Skeletal muscle satellite cell (primary cell): ENCODE measurements around the gene SMARCAL1.

Experiments used
- H3K27me3 ChIP-seq: 2 replicates; pipeline ENCODE4 v1.7.0; 2013; ENCODE audit warnings: low read length; ENCODE audit not compliant: control insufficient read depth, insufficient read depth
- H3K36me3 ChIP-seq: 2 replicates; pipeline ENCODE4 v1.7.0; 2013; ENCODE audit warnings: mild to moderate bottlenecking, control low read depth, low read length; ENCODE audit not compliant: insufficient read depth
- H3K4me1 ChIP-seq: 2 replicates; pipeline ENCODE4 v1.7.0; 2013; ENCODE audit warnings: low read length; ENCODE audit not compliant: control insufficient read depth, insufficient read depth
- H3K4me2 ChIP-seq: 2 replicates; pipeline ENCODE4 v1.7.0; 2013; ENCODE audit warnings: mild to moderate bottlenecking, low read length
- H3K4me3 ChIP-seq: 2 replicates; pipeline ENCODE4 v1.7.0; 2013; ENCODE audit warnings: low read length
- H3K9ac ChIP-seq: 2 replicates; pipeline ENCODE4 v1.7.0; 2013; ENCODE audit warnings: mild to moderate bottlenecking, low read depth, low read length, moderate library complexity
- H3K9me3 ChIP-seq: replicated peaks from 2 replicates; pipeline ENCODE4 v1.7.0; 2013; ENCODE audit warnings: mild to moderate bottlenecking, control low read depth, low read length

Gene SMARCAL1

GRCh38 chr2:216436383-216436782, 24.1 kb downstream of the SMARCAL1 start:
- Histone ChIP-seq H3K4me3 (no peak overlapping the region), H3K36me3 (peaks cover 57% of the 10 kb centered on the region), H3K4me2 (no peak overlapping the region), H3K27me3 (no peaks in the 10 kb centered on the region), H3K4me1 (no peaks in the 10 kb centered on the region), H3K9ac (no peak overlapping the region), H3K9me3 (no peaks in the 10 kb centered on the region)

DNA sequence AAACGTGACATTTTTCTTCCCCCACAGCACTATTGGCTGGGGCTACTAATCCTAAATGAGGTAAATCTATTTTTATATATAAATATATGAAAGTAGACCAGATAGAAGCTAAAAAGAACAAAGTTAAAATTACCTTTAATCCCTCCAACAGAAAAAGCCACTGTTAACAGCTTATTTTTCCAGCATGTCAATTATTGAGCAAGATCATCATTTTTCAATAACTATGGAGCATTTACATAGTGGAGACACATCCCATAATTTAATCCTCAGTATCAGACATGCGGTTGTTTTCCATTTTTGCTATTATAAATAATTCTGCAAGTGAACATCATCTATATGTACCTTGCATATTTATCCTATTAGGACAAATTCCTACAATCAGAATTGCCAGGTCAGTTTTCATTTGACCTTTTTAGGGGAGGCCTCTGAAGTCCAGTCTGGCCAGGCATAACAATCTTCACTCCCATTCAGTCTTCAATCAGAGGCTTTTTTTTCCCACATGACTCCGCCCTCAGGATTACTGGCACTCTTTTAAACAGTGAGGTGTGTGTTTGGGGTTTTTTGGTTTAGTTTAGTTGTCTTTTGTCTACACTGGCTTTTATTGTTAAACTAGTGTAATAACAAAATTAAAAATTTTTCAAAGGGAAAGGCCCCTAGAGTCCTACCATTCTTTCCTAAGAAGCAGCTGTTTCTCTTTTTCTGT, 29.2 kb downstream of the SMARCAL1 start:
- Histone ChIP-seq H3K36me3 (peaks cover 27% of the 10 kb centered on the region), H3K27me3 (no peaks in the 10 kb centered on the region), H3K4me3 (no peak overlapping the region), H3K9me3 (no peaks in the 10 kb centered on the region), H3K4me1 (peaks cover 10% of the 10 kb centered on the region), H3K4me2 (no peak overlapping the region), H3K9ac (no peak overlapping the region)

DNA sequence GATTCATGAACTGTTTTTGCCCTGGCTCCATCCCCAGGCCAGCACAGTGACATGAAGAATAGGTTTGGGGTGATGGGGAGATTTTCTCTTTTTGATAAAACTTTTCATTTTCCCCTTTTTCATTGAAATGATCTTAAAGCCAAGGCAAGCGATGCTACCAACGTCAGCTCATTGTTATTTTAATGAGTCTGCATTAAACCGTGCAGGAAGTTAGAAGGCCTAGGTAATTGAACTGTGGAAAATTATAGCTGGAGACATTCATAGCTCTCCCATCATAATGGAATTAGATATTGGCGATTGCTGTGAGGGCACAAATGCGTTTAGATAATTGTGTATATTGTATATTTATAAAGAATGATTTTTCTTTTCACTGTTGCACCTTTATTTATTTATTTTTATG, 33.2 kb downstream of the SMARCAL1 start:
- Histone ChIP-seq H3K4me2 (no peak overlapping the region), H3K36me3 (peaks cover 33% of the 10 kb centered on the region), H3K27me3 (no peaks in the 10 kb centered on the region)

GRCh38 chr2:216446343-216446742, 34.1 kb downstream of the SMARCAL1 start:
- H3K4me2 ChIP-seq, result no peak overlapping the region
- H3K4me1 ChIP-seq, result peaks cover 10% of the 10 kb centered on the region
- peaks cover 41% of the 10 kb centered on the region for H3K36me3 ChIP-seq
- H3K4me3 ChIP-seq, result no peak overlapping the region
- no peaks in the 10 kb centered on the region for H3K9me3 ChIP-seq
- H3K9ac ChIP-seq, result no peak overlapping the region
- no peaks in the 10 kb centered on the region for H3K27me3 ChIP-seq

More for the DNA sequence above, 33.2 kb downstream of the SMARCAL1 start:
- H3K4me3 ChIP-seq, result no peak overlapping the region
- no peaks in the 10 kb centered on the region for H3K9me3 ChIP-seq
- no peak overlapping the region for H3K9ac ChIP-seq
- peaks cover 10% of the 10 kb centered on the region for H3K4me1 ChIP-seq

GRCh38 chr2:216447293-216447692, 35.0 kb downstream of the SMARCAL1 start:
- no peaks in the 10 kb centered on the region for H3K27me3 ChIP-seq
- no peaks in the 10 kb centered on the region for H3K9me3 ChIP-seq
- H3K4me2 ChIP-seq, result no peak overlapping the region
- H3K4me1 ChIP-seq, result peaks cover 10% of the 10 kb centered on the region
- H3K4me3 ChIP-seq, result no peak overlapping the region
- H3K9ac ChIP-seq, result no peak overlapping the region
- peaks cover 44% of the 10 kb centered on the region for H3K36me3 ChIP-seq

DNA sequence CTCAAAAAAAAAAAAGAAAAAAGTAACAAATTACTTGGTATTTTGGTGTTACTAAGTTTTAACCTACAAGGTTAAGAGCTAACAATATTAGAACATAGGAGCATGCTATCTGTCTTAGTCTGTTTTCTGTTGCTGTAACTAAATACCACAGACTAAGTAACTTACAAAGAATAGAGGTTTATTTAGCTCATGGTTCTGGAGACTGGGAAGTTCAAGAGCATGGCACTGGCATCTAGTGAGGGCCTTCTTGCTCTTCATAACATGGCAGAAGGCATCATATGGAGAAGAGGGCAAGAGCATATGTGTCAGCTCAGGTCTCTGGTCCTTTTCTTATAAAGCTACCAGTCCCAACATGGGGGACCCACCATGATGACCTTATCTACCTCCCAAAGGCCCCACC, 36.5 kb downstream of the SMARCAL1 start:
- H3K27me3 ChIP-seq, result no peaks in the 10 kb centered on the region
- no peaks in the 10 kb centered on the region for H3K9me3 ChIP-seq
- H3K4me3 ChIP-seq, result no peak overlapping the region
- H3K36me3 ChIP-seq, result peaks cover 58% of the 10 kb centered on the region
- no peak overlapping the region for H3K4me2 ChIP-seq
- H3K9ac ChIP-seq, result no peak overlapping the region
- peaks cover 10% of the 10 kb centered on the region for H3K4me1 ChIP-seq

DNA sequence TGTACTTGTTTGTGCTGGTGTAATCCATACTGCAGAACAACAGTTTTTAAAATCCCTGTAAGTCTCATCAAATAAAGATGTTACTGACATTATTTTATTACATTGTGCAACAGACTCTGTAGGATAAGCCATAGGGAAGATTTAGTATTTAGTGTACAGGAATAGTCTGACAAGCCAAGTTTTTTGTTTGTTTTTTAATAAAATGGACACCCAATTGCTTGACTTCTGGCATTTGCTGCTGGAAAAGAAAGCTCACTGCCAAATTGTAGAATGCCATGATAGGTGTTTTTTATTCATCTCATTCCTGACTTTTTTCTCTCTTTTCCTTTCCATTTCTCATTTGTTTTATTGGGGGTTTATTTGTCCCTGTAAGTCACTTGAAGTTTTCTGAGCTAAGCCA, 38.1 kb downstream of the SMARCAL1 start:
- Histone ChIP-seq H3K9ac (no peak overlapping the region), H3K4me3 (no peak overlapping the region), H3K4me2 (no peak overlapping the region), H3K4me1 (peaks cover 5% of the 10 kb centered on the region), H3K9me3 (no peaks in the 10 kb centered on the region), H3K36me3 (peaks cover 64% of the 10 kb centered on the region), H3K27me3 (no peaks in the 10 kb centered on the region)

- H3K9ac ChIP-seq, result no peak overlapping the region
- peaks cover 64% of the 10 kb centered on the region for H3K36me3 ChIP-seq
- H3K9me3 ChIP-seq, result no peaks in the 10 kb centered on the region
- H3K4me1 ChIP-seq, result peaks cover under 1% of the 10 kb centered on the region
- no peak overlapping the region for H3K4me3 ChIP-seq
- H3K27me3 ChIP-seq, result no peaks in the 10 kb centered on the region
- no peak overlapping the region for H3K4me2 ChIP-seq
Measured at GRCh38 chr2:216450784-216451183, 38.5 kb downstream of the SMARCAL1 start.

DNA sequence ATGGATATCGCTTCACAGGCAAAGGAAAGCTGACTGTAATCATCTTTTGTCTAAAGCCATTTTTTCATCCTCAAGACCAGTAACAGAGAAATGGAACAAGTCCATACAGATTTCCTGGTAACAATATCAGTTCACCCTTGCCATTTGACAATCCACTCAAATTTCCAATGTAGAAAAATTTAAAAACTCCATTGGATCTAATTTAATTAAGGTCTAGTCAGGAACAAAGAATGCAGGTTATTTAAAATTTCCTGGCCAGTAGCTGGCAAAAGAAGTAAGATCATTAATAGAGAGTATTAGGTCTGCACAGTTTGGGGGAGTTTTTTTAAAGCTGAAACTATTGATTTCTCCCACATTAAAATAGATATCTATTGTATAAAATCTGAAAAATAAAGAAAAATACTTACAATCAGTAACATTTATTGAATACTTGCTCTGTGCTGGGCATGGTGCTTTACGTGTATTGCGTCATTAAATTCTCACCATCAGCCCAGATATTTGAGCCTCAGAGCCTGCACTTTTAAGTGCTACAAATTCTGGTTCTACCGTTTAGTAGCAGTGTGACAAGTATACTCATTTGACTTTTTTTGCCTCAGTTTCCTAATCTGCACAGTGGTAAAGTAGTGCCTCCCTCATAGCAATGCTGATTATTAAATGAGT, 41.8 kb downstream of the SMARCAL1 start:
- H3K27me3 ChIP-seq, result no peaks in the 10 kb centered on the region
- H3K9ac ChIP-seq, result no peak overlapping the region
- H3K9me3 ChIP-seq, result no peaks in the 10 kb centered on the region
- peaks cover 39% of the 10 kb centered on the region for H3K36me3 ChIP-seq
- no peak overlapping the region for H3K4me2 ChIP-seq
- no peak overlapping the region for H3K4me3 ChIP-seq
- H3K4me1 ChIP-seq, result no peaks in the 10 kb centered on the region

- H3K27me3 ChIP-seq, result no peaks in the 10 kb centered on the region
Measured at GRCh38 chr2:216463148-216463547, 50.9 kb downstream of the SMARCAL1 start.

GRCh38 chr2:216464104-216464720, 51.9 kb downstream of the SMARCAL1 start:
- H3K4me2 ChIP-seq, result no peak overlapping the region
- no peaks in the 10 kb centered on the region for H3K27me3 ChIP-seq
- H3K4me1 ChIP-seq, result no peaks in the 10 kb centered on the region
- H3K9ac ChIP-seq, result no peak overlapping the region
- no peak overlapping the region for H3K4me3 ChIP-seq
- H3K9me3 ChIP-seq, result peaks cover 2% of the 10 kb centered on the region
- peaks cover 13% of the 10 kb centered on the region for H3K36me3 ChIP-seq

More at GRCh38 chr2:216463148-216463547, 50.9 kb downstream of the SMARCAL1 start:
- Histone ChIP-seq H3K4me1 (no peaks in the 10 kb centered on the region), H3K9ac (no peak overlapping the region), H3K4me2 (no peak overlapping the region), H3K36me3 (peaks cover 10% of the 10 kb centered on the region), H3K9me3 (peaks cover 2% of the 10 kb centered on the region), H3K4me3 (no peak overlapping the region)
